K562 (cell line): ENCODE results near the gene RWDD1. TPM values are rescaled to one million over a fixed set of nuclear protein-coding genes. Genes with fewer than 3 reads are reported as not detected.
A peak's percentile ranks its signal among the peaks of the same experiment; 100 is the strongest.

Source experiments
- ATAC-seq: fragments of 200-7000 bp; cut with Tn5 transposase; 3 replicates; pipeline ENCODE4 v1.9.1; 2020; ENCODE audit warnings: moderate library complexity
- BruUV-seq: library from RNA; stranded (reverse); fragments of 400-500 nt; replicated peaks from 2 replicates; lab custom pipeline; 2021; lab: Mats Ljungman, UMichigan
- CTCF ChIA-PET: fragments of 300-600 bp; formaldehyde crosslinking; extraction: SDS; loops from one replicate; lab custom pipeline; 2021; ENCODE audit warnings: low intra/inter-chr PET ratio; lab: Yijun Ruan, JAX
- POLR2A ChIA-PET: fragments of 300-600, 350-650 bp; sonication (Branson Sonifier 250); formaldehyde crosslinking; extraction: SDS; loops from one replicate; lab custom pipeline; 2021; ENCODE audit warnings: antibody characterized with exemption, inconsistent platforms; lab: Yijun Ruan, JAX
- DNase-seq, 4 experiments: peaks; one replicate each; pipeline versions ENCODE4 v3.0.0 to v3.0.0-alpha.2; 2011 to 2018; ENCODE audit warnings: low spot score in 3 of 4, mixed read lengths in 3 of 4; ENCODE audit errors: extremely low read depth in 1 of 4
- FAIRE-seq: peaks from 2 replicates; lab custom pipeline; 2011; peaks lifted over from hg19 to GRCh38; lab: Jason Lieb, UNC
- H2AFZ ChIP-seq: 2 replicates; pipeline ENCODE4 v1.6.0; 2011; ENCODE audit warnings: low read depth, low read length, control low read depth, inconsistent platforms
- H3K27ac ChIP-seq: fragments of 200-600 bp; 3 replicates; pipeline ENCODE4 v1.8.0; 2011; ENCODE audit warnings: low read depth, mild to moderate bottlenecking, control low read depth, inconsistent platforms, low read length, moderate library complexity, mixed read lengths; ENCODE audit errors: extremely low read depth
- H3K27me3 ChIP-seq, 2 experiments: fragments of 300-600 bp in 1 of 2; 2 replicates in 1 of 2; 3 replicates in 1 of 2; pipeline versions ENCODE4 v1.6.0 to v1.8.0; 2011; ENCODE audit warnings: inconsistent platforms in 2 of 2, low read length in 2 of 2, mild to moderate bottlenecking in 1 of 2, mixed read lengths in 1 of 2, moderate library complexity in 1 of 2; ENCODE audit not compliant: control insufficient read depth in 2 of 2, insufficient read depth in 2 of 2
- H3K36me3 ChIP-seq: fragments of 300-600 bp; 3 replicates; pipeline ENCODE4 v1.8.0; 2011; ENCODE audit warnings: mild to moderate bottlenecking, low read length, inconsistent platforms; ENCODE audit not compliant: control insufficient read depth, insufficient read depth
- H3K4me1 ChIP-seq, 2 experiments: fragments of 200-600 bp in 1 of 2; replicated peaks in 1 of 2; 2 replicates in 1 of 2; 3 replicates in 1 of 2; pipeline versions ENCODE4 v1.5.1 to v1.8.0; 2011; ENCODE audit warnings: inconsistent platforms in 2 of 2, low read length in 2 of 2, mild to moderate bottlenecking in 1 of 2, mixed read lengths in 1 of 2, moderate library complexity in 1 of 2; ENCODE audit not compliant: control insufficient read depth in 2 of 2, insufficient read depth in 2 of 2
- H3K4me2 ChIP-seq: 2 replicates; pipeline ENCODE4 v1.6.1; 2011; ENCODE audit warnings: low read length, control low read depth, inconsistent platforms, mixed read lengths; ENCODE audit not compliant: insufficient read depth
- H3K4me3 ChIP-seq: fragments of 200-600 bp; sonication (generic), shearing (Covaris generic); 2 replicates; pipeline ENCODE4 v1.5.1; 2016; ENCODE audit warnings: control low read depth, inconsistent platforms
- H3K79me2 ChIP-seq: fragments of 200-600 bp; 3 replicates; pipeline ENCODE4 v1.8.0; 2011; ENCODE audit warnings: low read length, inconsistent platforms; ENCODE audit not compliant: control insufficient read depth, insufficient read depth
- H3K9ac ChIP-seq, 2 experiments: 2 replicates each; pipeline versions ENCODE4 v1.6.0 to v1.6.1; 2011; ENCODE audit warnings: low read depth in 2 of 2, low read length in 2 of 2, control low read depth in 1 of 2, inconsistent platforms in 1 of 2, mild to moderate bottlenecking in 1 of 2, mixed read lengths in 1 of 2; ENCODE audit not compliant: insufficient read depth in 1 of 2
- H3K9me1 ChIP-seq: one replicate; pipeline ENCODE4 v1.6.0; 2011; ENCODE audit warnings: inconsistent platforms, mild to moderate bottlenecking, low read length, moderate library complexity; ENCODE audit not compliant: control insufficient read depth, insufficient read depth
- H3K9me3 ChIP-seq: replicated peaks from 2 replicates; pipeline ENCODE4 v1.5.1; 2011; ENCODE audit warnings: low read depth, low read length, inconsistent platforms; ENCODE audit not compliant: control insufficient read depth, insufficient read depth
- H4K20me1 ChIP-seq: replicated peaks from 2 replicates; pipeline ENCODE4 v1.6.1; 2011; ENCODE audit warnings: low read length, inconsistent platforms, mixed read lengths; ENCODE audit not compliant: control insufficient read depth, insufficient read depth
- CHD7 ChIP-seq: fragments of 200-600 bp; sonication (generic); IDR thresholded peaks from one replicate; pipeline ENCODE4 v1.6.1; 2012; ENCODE audit warnings: mild to moderate bottlenecking, low read depth, low read length, inconsistent platforms
- DMBX1 ChIP-seq: fragments of 250-450 bp; sonication (Bioruptor Pico); IDR thresholded peaks from 2 replicates; pipeline ENCODE4 v1.8.0; 2022; ENCODE audit warnings: inconsistent platforms, mild to moderate bottlenecking, moderate library complexity, borderline replicate concordance
- GATAD2A ChIP-seq: fragments of 450-650 bp; IDR thresholded peaks from 2 replicates; pipeline ENCODE4 v1.6.1; 2017
- HNRNPUL1 ChIP-seq: fragments of 200-400 bp; formaldehyde crosslinking; IDR thresholded peaks from 2 replicates; pipeline ENCODE4 v1.6.1; 2017; ENCODE audit warnings: low read length
- POLR2B ChIP-seq: fragments of 450-650 bp; IDR thresholded peaks from 2 replicates; pipeline ENCODE4 v1.6.1; 2018; ENCODE audit warnings: low read depth; ENCODE audit not compliant: partially characterized antibody
- SMAD2 ChIP-seq: fragments of 150-350 bp; IDR thresholded peaks from 2 replicates; pipeline ENCODE4 v1.6.1; 2014; ENCODE audit warnings: low read depth, mild to moderate bottlenecking, low read length
- SMARCC2 ChIP-seq: fragments of 450-650 bp; IDR thresholded peaks from 2 replicates; pipeline ENCODE4 v1.6.1; 2017; ENCODE audit warnings: antibody characterized with exemption, moderate library complexity, mild to moderate bottlenecking, low read depth
- ZNF311 ChIP-seq: fragments of 250-450 bp; sonication (Bioruptor Pico); IDR thresholded peaks from 2 replicates; pipeline ENCODE4 v1.4.0; 2020; ENCODE audit warnings: mild to moderate bottlenecking, moderate library complexity
- WGBS: fragments of 100-300 bp; shearing (Covaris generic); methylation state at CpG from one replicate; pipeline ENCODE4 v1.1.6; 2016; ENCODE audit warnings: low coverage, mixed read lengths; ENCODE audit not compliant: insufficient coverage; ENCODE audit errors: missing lambda C conversion rate; 5-methylcytosine and 5-hydroxymethylcytosine counted together
- in situ Hi-C: fragments of 300-500 bp; cut with MboI; formaldehyde crosslinking; loops from 4 replicates; pipeline ENCODE4 v1.15.0; 2018; ENCODE audit warnings: inconsistent platforms, mixed read lengths
- intact Hi-C: fragments of 100-400 bp; cut with micrococcal nuclease; formaldehyde crosslinking; loops from 2 replicates; pipeline ENCODE4 v1.14.2; 2022
- polyA plus RNA-seq, 8 experiments: library from polyadenylated mRNA; depleted of rRNA in 4 of 8; stranded (reverse) in 5 of 8; unstranded in 3 of 8; fragments of >200 nt; fragmentation: Nextera tagmentation in 2 of 8; fragmentation: Illumina TruSeq in 1 of 8; extraction: Ambion mirVana in 2 of 8; extraction: Trizol in 1 of 8; gene quantifications; 2 replicates each; pipeline versions ENCODE4 v1.2.1 to v1.2.3, GENCODE V29; 2011 to 2014; ENCODE audit warnings: inconsistent platforms in 1 of 8, missing spikeins in 1 of 8
- total RNA-seq, 7 experiments: library from RNA; depleted of rRNA in 6 of 7; stranded (reverse); fragments of >200 nt in 6 of 7; fragmentation: Illumina TruSeq in 2 of 7; extraction: Trizol in 2 of 7; gene quantifications; 2 replicates each; pipeline versions ENCODE4 v1.2.1 to v1.2.3, GENCODE V29; 2011 to 2021; ENCODE audit warnings: low replicate concordance in 1 of 7

RWDD1 gene
- total and polyA plus RNA-seq, 9 of the 15 experiments (the other 6 are each of a cell fraction or from before 2014, with no cell fraction given) = 31.9 to 89.8 (median 48.7) TPM

- in situ Hi-C loops = no loop called here
- H2AFZ ChIP-seq = no peak overlapping the region
- ATAC-seq = no peak
- H3K4me3 ChIP-seq = no peak overlapping the region
- H3K4me2 ChIP-seq = no peak overlapping the region
- H3K4me1 ChIP-seq = no peaks in the 10 kb centered on the region; a peak in 1 of 5 replicates
- no peak for DNase-seq
- no peak overlapping the region for H3K27ac ChIP-seq
- H4K20me1 ChIP-seq = no peaks in the 10 kb centered on the region
- no peaks in the 10 kb centered on the region for H3K9me3 ChIP-seq
- no peaks in the 10 kb centered on the region for H3K79me2 ChIP-seq
- ChIA-PET CTCF (no interaction called here), POLR2A (no interaction called here)
- no peak overlapping the region for H3K9ac ChIP-seq
- H3K36me3 ChIP-seq = no peaks in the 10 kb centered on the region
- BruUV-seq = no TSS peak
- FAIRE-seq = no peak
- intact Hi-C loops = no loop called here
- H3K27me3 ChIP-seq = no peaks in the 10 kb centered on the region
- TF ChIP-seq CHD7 (no peak), SMAD2 (no peak), POLR2B (no peak), SMARCC2 (no peak), ZNF311 (peak; percentile 54; the same call in 1 of the 2 replicates), GATAD2A (no peak), DMBX1 (CRISPR knock-in tag) (peak; percentile 88; the same call in 1 of the 2 replicates), HNRNPUL1 (no peak)
- 72% methylated on average over 3 of the region's 4 CpGs for WGBS
- H3K9me1 ChIP-seq = no peaks in the 10 kb centered on the region
These were observed 34.6 kb downstream of the RWDD1 start for GRCh38 chr6:116605935-116606334.
